ENCODE results near the gene RTEL1.
A peak's percentile ranks its signal among the peaks of the same experiment; 100 is the strongest.

RTEL1 gene

DNA sequence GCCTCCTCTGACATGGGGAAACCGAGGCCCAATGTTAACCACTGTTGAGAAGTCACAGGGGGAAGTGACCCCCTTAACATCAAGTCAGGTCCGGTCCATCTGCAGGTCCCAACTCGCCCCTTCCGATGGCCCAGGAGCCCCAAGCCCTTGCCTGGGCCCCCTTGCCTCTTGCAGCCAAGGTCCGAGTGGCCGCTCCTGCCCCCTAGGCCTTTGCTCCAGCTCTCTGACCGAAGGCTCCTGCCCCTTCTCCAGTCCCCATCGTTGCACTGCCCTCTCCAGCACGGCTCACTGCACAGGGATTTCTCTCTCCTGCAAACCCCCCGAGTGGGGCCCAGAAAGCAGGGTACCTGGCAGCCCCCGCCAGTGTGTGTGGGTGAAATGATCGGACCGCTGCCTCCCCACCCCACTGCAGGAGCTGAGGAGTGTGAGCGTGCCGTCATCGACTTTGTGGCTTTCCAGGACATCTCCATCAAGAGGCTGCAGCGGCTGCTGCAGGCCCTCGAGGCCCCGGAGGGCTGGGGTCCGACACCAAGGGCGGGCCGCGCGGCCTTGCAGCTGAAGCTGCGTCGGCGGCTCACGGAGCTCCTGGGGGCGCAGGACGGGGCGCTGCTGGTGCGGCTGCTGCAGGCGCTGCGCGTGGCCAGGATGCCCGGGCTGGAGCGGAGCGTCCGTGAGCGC is 39.9 kb downstream of the RTEL1 start:
- H3K27ac ChIP-seq: peak overlapping the region; percentile 20; the same call in 1 of the 2 replicates
- no peak for TF ChIP-seq ZFX (IDR thresholded peaks at IDR 0.05; ENCODE audit: borderline replicate concordance)
- no peak for TF ChIP-seq CTCF (IDR thresholded peaks at IDR 0.05)

DNA sequence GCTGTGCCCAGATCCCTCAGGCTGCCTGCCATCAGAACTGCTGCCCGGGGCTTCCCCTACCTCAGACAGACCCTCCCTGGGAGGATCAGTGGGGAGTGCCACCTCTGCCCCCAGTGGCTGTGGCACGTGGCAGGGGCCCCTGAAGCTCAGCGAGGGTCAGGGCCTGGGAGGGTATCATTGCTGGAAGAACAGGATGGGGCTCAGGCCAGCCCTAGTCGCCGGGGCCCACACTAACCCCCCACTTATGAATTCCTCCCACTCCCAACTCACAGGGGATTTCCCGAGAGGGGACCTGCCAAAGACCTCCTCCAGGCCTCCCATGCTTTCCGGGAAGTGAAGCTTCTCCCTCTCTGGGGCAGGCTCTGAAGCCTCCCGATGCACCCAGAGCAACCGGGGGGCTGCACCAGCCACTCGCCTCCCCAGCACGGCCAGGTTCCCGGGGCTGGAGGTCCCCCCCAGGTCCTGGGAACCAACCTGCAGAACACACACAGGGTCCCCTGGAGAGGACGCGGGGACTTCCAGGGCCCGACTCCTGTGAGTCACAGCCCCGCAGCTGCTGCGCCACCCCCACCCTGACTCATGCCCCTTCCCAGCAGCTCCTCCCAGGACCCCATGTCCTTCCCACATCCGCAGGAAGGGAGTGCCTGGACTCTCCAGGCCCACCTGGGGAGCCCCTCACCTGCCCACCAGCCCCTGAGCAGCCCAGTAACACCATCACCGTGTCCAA is 40.8 kb downstream of the RTEL1 start:
- TF ChIP-seq CTCF (IDR thresholded peaks at IDR 0.05) (no peak), ZFX (IDR thresholded peaks at IDR 0.05; ENCODE audit: borderline replicate concordance) (no peak)
- peak overlapping the region; percentile 20; the same call in 1 of the 2 replicates for H3K27ac ChIP-seq

GRCh38 chr20:63699466-63700198 is 41.5 kb downstream of the RTEL1 start:
- TF ChIP-seq CTCF (IDR thresholded peaks at IDR 0.05) (no peak), ZFX (IDR thresholded peaks at IDR 0.05; ENCODE audit: borderline replicate concordance) (no peak)
- H3K27ac ChIP-seq: peak overlapping the region; percentile 20; the same call in 1 of the 2 replicates

- TF ChIP-seq ZFX (IDR thresholded peaks at IDR 0.05; ENCODE audit: borderline replicate concordance) (no peak), CTCF (IDR thresholded peaks at IDR 0.05) (no peak)
- H3K27ac ChIP-seq: no peak overlapping the region
Observed at GRCh38 chr20:63700199-63701050, 42.3 kb downstream of the RTEL1 start.

DNA sequence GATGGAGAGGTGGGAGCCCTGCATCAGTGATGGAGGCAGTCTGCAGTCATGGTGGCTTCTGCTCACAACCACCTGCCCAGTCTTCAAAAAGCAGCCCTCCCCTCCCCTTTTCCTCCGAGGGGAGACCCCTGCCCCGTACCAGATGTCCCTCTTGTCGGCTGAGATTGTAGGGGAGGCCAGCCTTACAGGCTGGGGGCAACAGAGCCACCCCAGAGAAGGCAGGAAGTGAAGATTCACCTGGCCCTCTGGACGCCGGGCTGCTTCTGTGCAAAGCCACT is 42.9 kb downstream of the RTEL1 start:
- no peak overlapping the region for H3K27ac ChIP-seq
- TF ChIP-seq ZFX (IDR thresholded peaks at IDR 0.05; ENCODE audit: borderline replicate concordance) (no peak), CTCF (IDR thresholded peaks at IDR 0.05) (no peak)

GRCh38 chr20:63701329-63702035 is 43.4 kb downstream of the RTEL1 start:
- TF ChIP-seq ZFX (IDR thresholded peaks at IDR 0.05; ENCODE audit: borderline replicate concordance): no peak
- TF ChIP-seq CTCF (IDR thresholded peaks at IDR 0.05): no peak
- no peak overlapping the region for H3K27ac ChIP-seq

Measured in 22Rv1 (cell line).